Urinary bladder (tissue), 4 donors: ENCODE measurements around the gene RPS23. TPM values are rescaled to one million over a fixed set of nuclear protein-coding genes. Genes with fewer than 3 reads are reported as not detected.

Source experiments
- DNase-seq: peaks from one replicate; pipeline ENCODE4 v3.0.0-alpha.2; 2015; ENCODE audit errors: extremely low spot score
- H3K27ac ChIP-seq: one replicate; pipeline ENCODE4 v1.5.1; 2013; ENCODE audit warnings: low read depth, mild to moderate bottlenecking, moderate library complexity
- H3K36me3 ChIP-seq: one replicate; pipeline ENCODE4 v1.6.1; 2013; ENCODE audit warnings: mild to moderate bottlenecking, moderate library complexity; ENCODE audit not compliant: insufficient read depth
- H3K4me1 ChIP-seq: one replicate; pipeline ENCODE4 v1.6.1; 2013; ENCODE audit warnings: mild to moderate bottlenecking, moderate library complexity; ENCODE audit not compliant: insufficient read depth
- H3K4me3 ChIP-seq: one replicate; pipeline ENCODE4 v1.5.1; 2013; ENCODE audit warnings: low read depth, low read length
- WGBS: extraction: QIAGEN DNeasy Blood & Tissue Kit; methylation state at CpG from one replicate; pipeline ENCODE4 v1.1.7; 2013; 5-methylcytosine and 5-hydroxymethylcytosine counted together
- polyA plus RNA-seq: library from polyadenylated mRNA; stranded (reverse); fragments of 200-250 nt; gene quantifications from one replicate; pipeline ENCODE4 v1.2.3, GENCODE V29; 2013
- total RNA-seq: library from RNA; depleted of rRNA; stranded (reverse); fragments of >200 nt; gene quantifications from one replicate; pipeline ENCODE4 v1.2.3, GENCODE V29; 2014
- donor health status: healthy with polysubstance abuse.
- donor health status: healthy.

The RPS23 gene
- total RNA-seq: 4,564 TPM
- 2,798 TPM for polyA plus RNA-seq

- Histone ChIP-seq H3K4me3 (peak within 1 kb of the TSS; percentile 86), H3K36me3 (peaks cover 6% of the 10 kb centered on the region), H3K27ac (peak within 1 kb of the TSS; percentile 28), H3K4me1 (no peaks in the 10 kb centered on the region)
- peak; percentile 90 for DNase-seq
- under 1% methylated on average over 60 of the region's 60 CpGs for WGBS
Observed at GRCh38 chr5:82277987-82278710, at the start of gene RPS23. Gene RPS23, minus strand, starts transcription at chr5:82278354. Its CDS starts 31 bp downstream, at chr5:82278323.

GRCh38 chr5:82327941-82328340, 49.8 kb upstream of the RPS23 start:
- no peaks in the 10 kb centered on the region for H3K4me1 ChIP-seq
- H3K36me3 ChIP-seq: no peaks in the 10 kb centered on the region
- H3K27ac ChIP-seq: no peak overlapping the region
- DNase-seq: no peak
- no peak overlapping the region for H3K4me3 ChIP-seq

GRCh38 chr5:82325996-82326395, 47.8 kb upstream of the RPS23 start:
- DNase-seq: no peak
- WGBS: 75% methylated on average over 1 of the region's 1 CpG
- no peaks in the 10 kb centered on the region for H3K36me3 ChIP-seq
- H3K4me1 ChIP-seq: no peaks in the 10 kb centered on the region
- no peak overlapping the region for H3K4me3 ChIP-seq
- no peak overlapping the region for H3K27ac ChIP-seq

GRCh38 chr5:82325155-82325554, 47.0 kb upstream of the RPS23 start:
- H3K4me3 ChIP-seq: no peak overlapping the region
- H3K36me3 ChIP-seq: no peaks in the 10 kb centered on the region
- no peak for DNase-seq
- H3K4me1 ChIP-seq: no peaks in the 10 kb centered on the region
- 93% methylated on average over 10 of the region's 10 CpGs for whole genome bisulfite sequencing
- no peak overlapping the region for H3K27ac ChIP-seq

- Histone ChIP-seq H3K27ac (no peak overlapping the region), H3K36me3 (no peaks in the 10 kb centered on the region), H3K4me3 (no peak overlapping the region), H3K4me1 (no peaks in the 10 kb centered on the region)
- WGBS: 86% methylated on average over 2 of the region's 2 CpGs
- no peak for DNase-seq
Observed at GRCh38 chr5:82320966-82321365, 42.8 kb upstream of the RPS23 start.

GRCh38 chr5:82319651-82320376, 41.7 kb upstream of the RPS23 start:
- DNase-seq: no peak
- H3K36me3 ChIP-seq: no peaks in the 10 kb centered on the region
- H3K4me1 ChIP-seq: no peaks in the 10 kb centered on the region
- no peak overlapping the region for H3K4me3 ChIP-seq
- no peak overlapping the region for H3K27ac ChIP-seq
- WGBS: 86% methylated on average over 5 of the region's 5 CpGs

- 93% methylated on average over 2 of the region's 2 CpGs for WGBS
- Histone ChIP-seq H3K4me1 (no peaks in the 10 kb centered on the region), H3K4me3 (no peak overlapping the region), H3K36me3 (no peaks in the 10 kb centered on the region), H3K27ac (no peak overlapping the region)
- DNase-seq: no peak
Observed at GRCh38 chr5:82319192-82319591, 41.0 kb upstream of the RPS23 start.

GRCh38 chr5:82314964-82315758, 37.0 kb upstream of the RPS23 start:
- Histone ChIP-seq H3K36me3 (no peaks in the 10 kb centered on the region), H3K27ac (no peak overlapping the region), H3K4me1 (no peaks in the 10 kb centered on the region), H3K4me3 (no peak overlapping the region)
- 80% methylated on average over 4 of the region's 4 CpGs for WGBS
- no peak for DNase-seq

- Histone ChIP-seq H3K36me3 (no peaks in the 10 kb centered on the region), H3K27ac (no peak overlapping the region), H3K4me1 (no peaks in the 10 kb centered on the region), H3K4me3 (no peak overlapping the region)
- WGBS: 48% methylated on average over 5 of the region's 5 CpGs
- no peak for DNase-seq
Observed at GRCh38 chr5:82313016-82313415, 34.9 kb upstream of the RPS23 start.

GRCh38 chr5:82312373-82312856, 34.3 kb upstream of the RPS23 start:
- WGBS: 46% methylated on average over 17 of the region's 17 CpGs
- peak; percentile 33 for DNase-seq
- no peaks in the 10 kb centered on the region for H3K36me3 ChIP-seq
- H3K4me1 ChIP-seq: no peaks in the 10 kb centered on the region
- H3K27ac ChIP-seq: no peak overlapping the region
- no peak overlapping the region for H3K4me3 ChIP-seq

- no peaks in the 10 kb centered on the region for H3K36me3 ChIP-seq
- H3K4me3 ChIP-seq: no peak overlapping the region
- 41% methylated on average over 4 of the region's 4 CpGs for WGBS
- H3K4me1 ChIP-seq: no peaks in the 10 kb centered on the region
- no peak for DNase-seq
- no peak overlapping the region for H3K27ac ChIP-seq
Observed at GRCh38 chr5:82309091-82309531, 31.0 kb upstream of the RPS23 start.

GRCh38 chr5:82308416-82308815, 30.3 kb upstream of the RPS23 start:
- no peak overlapping the region for H3K4me3 ChIP-seq
- no peaks in the 10 kb centered on the region for H3K4me1 ChIP-seq
- no peak for DNase-seq
- no peaks in the 10 kb centered on the region for H3K36me3 ChIP-seq
- WGBS: 98% methylated on average over 1 of the region's 1 CpG
- no peak overlapping the region for H3K27ac ChIP-seq

GRCh38 chr5:82307451-82307850, 29.3 kb upstream of the RPS23 start:
- WGBS: 38% methylated on average over 3 of the region's 3 CpGs
- no peak overlapping the region for H3K4me3 ChIP-seq

More at GRCh38 chr5:82307451-82307850, 29.3 kb upstream of the RPS23 start:
- no peak for DNase-seq
- H3K4me1 ChIP-seq: no peaks in the 10 kb centered on the region
- no peaks in the 10 kb centered on the region for H3K36me3 ChIP-seq
- H3K27ac ChIP-seq: no peak overlapping the region
